OCI-LY1 (cell line): ENCODE measurements around the gene ASMTL.

ENCODE experiments used
- H2AFZ ChIP-seq: fragments of 200-600 bp; sonication (generic), shearing (Covaris generic); 2 replicates; pipeline ENCODE4 v1.6.0; 2014; ENCODE audit warnings: antibody characterized with exemption, mild to moderate bottlenecking, low read length
- H3F3A ChIP-seq: fragments of 200-600 bp; sonication (generic), shearing (Covaris generic); 2 replicates; pipeline ENCODE4 v1.6.0; 2014; ENCODE audit warnings: mild to moderate bottlenecking, antibody characterized with exemption, low read length, moderate library complexity; ENCODE audit not compliant: insufficient read depth
- H3K27ac ChIP-seq: fragments of 200-600 bp; sonication (generic); 2 replicates; pipeline ENCODE4 v1.5.1; 2014; ENCODE audit warnings: low read length, mixed run types, mild to moderate bottlenecking, low read depth; ENCODE audit not compliant: poor library complexity, severe bottlenecking
- H3K27me3 ChIP-seq: fragments of 200-600 bp; sonication (generic); 2 replicates; pipeline ENCODE4 v1.6.0; 2014; ENCODE audit warnings: antibody characterized with exemption, mild to moderate bottlenecking, low read length, moderate library complexity; ENCODE audit not compliant: insufficient read depth
- H3K36me3 ChIP-seq: fragments of 200-600 bp; sonication (generic); 2 replicates; pipeline ENCODE4 v1.6.1; 2014; ENCODE audit warnings: mild to moderate bottlenecking, antibody characterized with exemption, low read length, moderate library complexity, mixed read lengths; ENCODE audit not compliant: insufficient read depth
- H3K4me1 ChIP-seq: fragments of 200-600 bp; sonication (generic); 2 replicates; pipeline ENCODE4 v1.5.1; 2014; ENCODE audit warnings: mild to moderate bottlenecking, low read length, moderate library complexity; ENCODE audit not compliant: insufficient read depth, severe bottlenecking
- H3K4me2 ChIP-seq: fragments of 200-600 bp; sonication (generic), shearing (Covaris generic); 2 replicates; pipeline ENCODE4 v1.6.1; 2014; ENCODE audit warnings: low read length
- H3K4me3 ChIP-seq: fragments of 200-600 bp; sonication (generic); 2 replicates; pipeline ENCODE4 v1.5.1; 2014; ENCODE audit warnings: low read length, low read depth, mild to moderate bottlenecking, mixed read lengths; ENCODE audit not compliant: poor library complexity, severe bottlenecking
- H3K79me2 ChIP-seq: fragments of 200-600 bp; shearing (Covaris generic); 2 replicates; pipeline ENCODE4 v1.6.1; 2016; ENCODE audit warnings: mixed run types, low read length, mixed read lengths; ENCODE audit not compliant: insufficient read depth
- H3K9ac ChIP-seq: fragments of 200-600 bp; sonication (generic), shearing (Covaris generic); 2 replicates; pipeline ENCODE4 v1.6.1; 2014; ENCODE audit warnings: mild to moderate bottlenecking, low read length, mixed read lengths
- H3K9me2 ChIP-seq: fragments of 200-600 bp; sonication (generic), shearing (Covaris generic); 2 replicates; pipeline ENCODE4 v1.6.1; 2014; ENCODE audit warnings: low read depth, mild to moderate bottlenecking, low read length, mixed read lengths
- H3K9me3 ChIP-seq: fragments of 200-600 bp; shearing (Covaris generic); 2 replicates; pipeline ENCODE4 v1.6.1; 2014; ENCODE audit warnings: low read length, mixed read lengths
- H4K20me1 ChIP-seq: fragments of 200-600 bp; sonication (generic), shearing (Covaris generic); 2 replicates; pipeline ENCODE4 v1.6.0; 2016; ENCODE audit warnings: mild to moderate bottlenecking, low read length; ENCODE audit not compliant: insufficient read depth
- EZH2 ChIP-seq: fragments of 200-600 bp; sonication (generic), shearing (Covaris generic); IDR thresholded peaks from 2 replicates; pipeline ENCODE4 v1.8.0; 2017; ENCODE audit warnings: borderline replicate concordance, mixed run types, mild to moderate bottlenecking, antibody characterized with exemption, low read length, moderate library complexity, mixed read lengths
- TF ChIP-seq, protein P1 (sequence below): fragments of 200-600 bp; sonication (generic), shearing (Covaris generic); IDR thresholded peaks from 2 replicates; pipeline ENCODE4 v1.5.1; 2017; ENCODE audit warnings: mild to moderate bottlenecking, antibody characterized with exemption, low read length, moderate library complexity, mixed read lengths

The ASMTL gene

GRCh38 chrX:1442724-1443367 is 9.9 kb downstream of the ASMTL start:
- no peaks in the 10 kb centered on the region for H3K27me3 ChIP-seq
- peaks cover 83% of the 10 kb centered on the region for H3K36me3 ChIP-seq
- H3F3A ChIP-seq = no peaks in the 10 kb centered on the region
- no peak overlapping the region for H3K4me3 ChIP-seq
- H2AFZ ChIP-seq = no peak overlapping the region
- no peaks in the 10 kb centered on the region for H3K9me2 ChIP-seq
- no peak overlapping the region for H3K27ac ChIP-seq
- H3K9me3 ChIP-seq = no peaks in the 10 kb centered on the region; the same call in 1 of the 2 replicates
- H3K9ac ChIP-seq = no peak overlapping the region
- peaks cover 10% of the 10 kb centered on the region; the same call in 1 of the 2 replicates for H3K79me2 ChIP-seq
- no peaks in the 10 kb centered on the region for H4K20me1 ChIP-seq
- no peak for TF ChIP-seq EZH2
- TF ChIP-seq, protein P1, sequence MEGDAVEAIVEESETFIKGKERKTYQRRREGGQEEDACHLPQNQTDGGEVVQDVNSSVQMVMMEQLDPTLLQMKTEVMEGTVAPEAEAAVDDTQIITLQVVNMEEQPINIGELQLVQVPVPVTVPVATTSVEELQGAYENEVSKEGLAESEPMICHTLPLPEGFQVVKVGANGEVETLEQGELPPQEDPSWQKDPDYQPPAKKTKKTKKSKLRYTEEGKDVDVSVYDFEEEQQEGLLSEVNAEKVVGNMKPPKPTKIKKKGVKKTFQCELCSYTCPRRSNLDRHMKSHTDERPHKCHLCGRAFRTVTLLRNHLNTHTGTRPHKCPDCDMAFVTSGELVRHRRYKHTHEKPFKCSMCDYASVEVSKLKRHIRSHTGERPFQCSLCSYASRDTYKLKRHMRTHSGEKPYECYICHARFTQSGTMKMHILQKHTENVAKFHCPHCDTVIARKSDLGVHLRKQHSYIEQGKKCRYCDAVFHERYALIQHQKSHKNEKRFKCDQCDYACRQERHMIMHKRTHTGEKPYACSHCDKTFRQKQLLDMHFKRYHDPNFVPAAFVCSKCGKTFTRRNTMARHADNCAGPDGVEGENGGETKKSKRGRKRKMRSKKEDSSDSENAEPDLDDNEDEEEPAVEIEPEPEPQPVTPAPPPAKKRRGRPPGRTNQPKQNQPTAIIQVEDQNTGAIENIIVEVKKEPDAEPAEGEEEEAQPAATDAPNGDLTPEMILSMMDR = no peak
- no peak overlapping the region for H3K4me2 ChIP-seq
- H3K4me1 ChIP-seq = no peaks in the 10 kb centered on the region

GRCh38 chrX:1442016-1442665 is 10.6 kb downstream of the ASMTL start:
- Histone ChIP-seq H3K4me2 (no peak overlapping the region), H3K9me2 (no peaks in the 10 kb centered on the region), H3K36me3 (peaks cover 83% of the 10 kb centered on the region), H3K27me3 (no peaks in the 10 kb centered on the region), H4K20me1 (no peaks in the 10 kb centered on the region), H3K27ac (no peak overlapping the region), H3K4me1 (no peaks in the 10 kb centered on the region), H3K79me2 (peaks cover 9% of the 10 kb centered on the region; the same call in 1 of the 2 replicates), H2AFZ (no peak overlapping the region), H3F3A (no peaks in the 10 kb centered on the region), H3K4me3 (no peak overlapping the region), H3K9ac (no peak overlapping the region), H3K9me3 (no peaks in the 10 kb centered on the region)
- TF ChIP-seq EZH2 = no peak
- TF ChIP-seq, protein P1 = no peak

DNA sequence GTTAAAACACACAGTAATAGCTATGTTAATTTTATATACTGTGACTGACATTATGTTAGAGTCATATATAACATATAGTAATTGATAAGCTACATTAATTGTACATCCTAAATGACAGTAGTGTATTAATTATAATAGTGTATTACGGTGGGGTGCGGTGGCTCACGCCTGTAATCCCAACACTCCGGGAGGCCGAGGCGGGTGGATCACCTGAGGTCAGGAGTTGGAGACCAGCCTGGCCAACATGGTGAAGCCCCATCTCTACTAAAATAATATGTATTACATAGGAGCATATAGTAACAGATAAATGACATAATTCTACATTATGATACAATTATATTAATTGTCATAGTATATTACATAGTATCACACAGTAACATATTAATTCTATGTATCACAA is 12.2 kb downstream of the ASMTL start:
- no peaks in the 10 kb centered on the region for H3K4me1 ChIP-seq
- H2AFZ ChIP-seq = no peak overlapping the region
- H3K9me3 ChIP-seq = no peaks in the 10 kb centered on the region
- peaks cover 90% of the 10 kb centered on the region for H3K36me3 ChIP-seq
- TF ChIP-seq, protein P1 = no peak
- no peak for TF ChIP-seq EZH2
- no peak overlapping the region for H3K27ac ChIP-seq
- H4K20me1 ChIP-seq = no peaks in the 10 kb centered on the region
- H3K4me3 ChIP-seq = no peak overlapping the region
- no peak overlapping the region for H3K4me2 ChIP-seq
- H3K27me3 ChIP-seq = no peaks in the 10 kb centered on the region
- H3K9me2 ChIP-seq = no peaks in the 10 kb centered on the region
- H3K9ac ChIP-seq = no peak overlapping the region
- no peaks in the 10 kb centered on the region for H3F3A ChIP-seq
- H3K79me2 ChIP-seq = peaks cover 5% of the 10 kb centered on the region; the same call in 1 of the 2 replicates
